Neural progenitor cell (in vitro differentiated cells): ENCODE measurements around the gene ROBO2. TPM values are rescaled to one million over a fixed set of nuclear protein-coding genes. Genes with fewer than 3 reads are reported as not detected.

Experiments
- DNase-seq: peaks from one replicate; pipeline ENCODE4 v3.0.0-alpha.2; 2016; ENCODE audit warnings: low spot score
- H2AFZ ChIP-seq: fragments of 200-600 bp; sonication (generic); replicated peaks from 2 replicates; pipeline ENCODE4 v1.6.1; 2016; ENCODE audit warnings: antibody characterized with exemption
- H3F3A ChIP-seq: fragments of 200-600 bp; sonication (generic); 2 replicates; pipeline ENCODE4 v1.6.1; 2016; ENCODE audit warnings: antibody characterized with exemption, low read depth
- H3K27ac ChIP-seq: fragments of 200-600 bp; sonication (generic); 2 replicates; pipeline ENCODE4 v1.5.1; 2016; ENCODE audit warnings: mild to moderate bottlenecking
- H3K27me3 ChIP-seq: fragments of 200-600 bp; sonication (generic); 2 replicates; pipeline ENCODE4 v1.6.1; 2016; ENCODE audit warnings: mild to moderate bottlenecking, moderate library complexity
- H3K36me3 ChIP-seq: fragments of 200-600 bp; sonication (generic); 2 replicates; pipeline ENCODE4 v1.5.1; 2016
- H3K4me1 ChIP-seq: fragments of 200-600 bp; sonication (generic); 2 replicates; pipeline ENCODE4 v1.6.1; 2016; ENCODE audit warnings: mixed run types
- H3K4me2 ChIP-seq: fragments of 200-600 bp; sonication (generic); 2 replicates; pipeline ENCODE4 v1.6.1; 2016
- H3K4me3 ChIP-seq: fragments of 200-600 bp; sonication (generic); 2 replicates; pipeline ENCODE4 v1.5.1; 2016
- H3K79me2 ChIP-seq: fragments of 200-600 bp; sonication (generic); 2 replicates; pipeline ENCODE4 v1.6.1; 2016; ENCODE audit warnings: low read depth
- H3K9ac ChIP-seq: fragments of 200-600 bp; sonication (generic); 2 replicates; pipeline ENCODE4 v1.6.1; 2016
- H3K9me3 ChIP-seq: fragments of 200-600 bp; sonication (generic); 2 replicates; pipeline ENCODE4 v1.5.1; 2016; ENCODE audit warnings: low read depth
- H4K20me1 ChIP-seq: fragments of 200-600 bp; sonication (generic); 2 replicates; pipeline ENCODE4 v1.6.1; 2016; ENCODE audit warnings: low read depth
- H3K27ac Mint-ChIP-seq: 3 replicates; pipeline ENCODE4 v1.8.0; 2021; ENCODE audit warnings: mixed read lengths
- H3K27me3 Mint-ChIP-seq: 2 replicates; pipeline ENCODE4 v1.8.0; 2022; ENCODE audit warnings: low read depth, mild to moderate bottlenecking, inconsistent platforms, moderate library complexity, mixed read lengths; ENCODE audit not compliant: insufficient read depth
- H3K36me3 Mint-ChIP-seq: 3 replicates; pipeline ENCODE4 v1.8.0; 2021; ENCODE audit warnings: mixed read lengths
- H3K4me1 Mint-ChIP-seq: 3 replicates; pipeline ENCODE4 v1.8.0; 2021; ENCODE audit warnings: mixed read lengths
- H3K4me3 Mint-ChIP-seq: 3 replicates; pipeline ENCODE4 v1.8.0; 2021; ENCODE audit warnings: mild to moderate bottlenecking, moderate library complexity, mixed read lengths
- H3K9me3 Mint-ChIP-seq: 3 replicates; pipeline ENCODE4 v1.8.0; 2020; ENCODE audit warnings: mixed read lengths
- EZH2 ChIP-seq: fragments of 200-600 bp; sonication (generic); IDR thresholded peaks from 2 replicates; pipeline ENCODE4 v1.6.1; 2017; ENCODE audit warnings: antibody characterized with exemption, mild to moderate bottlenecking, moderate library complexity
- EZH2phosphoT487 ChIP-seq: fragments of 200-600 bp; sonication (generic); IDR thresholded peaks from 2 replicates; pipeline ENCODE4 v1.6.1; 2017; ENCODE audit warnings: antibody characterized with exemption
- total RNA-seq: library from RNA; depleted of rRNA; stranded (reverse); fragments of >200 nt; gene quantifications from 2 replicates; pipeline ENCODE4 v1.2.3, GENCODE V29; 2015; ENCODE audit warnings: low replicate concordance
- TF ChIP-seq, protein P1 (sequence below): fragments of 200-600 bp; sonication (generic); IDR thresholded peaks from 2 replicates; pipeline ENCODE4 v1.5.1; 2017; ENCODE audit warnings: antibody characterized with exemption, mild to moderate bottlenecking

The ROBO2 gene
- total RNA-seq, 1 donor from 2014 or later: 15.0 TPM

DNA sequence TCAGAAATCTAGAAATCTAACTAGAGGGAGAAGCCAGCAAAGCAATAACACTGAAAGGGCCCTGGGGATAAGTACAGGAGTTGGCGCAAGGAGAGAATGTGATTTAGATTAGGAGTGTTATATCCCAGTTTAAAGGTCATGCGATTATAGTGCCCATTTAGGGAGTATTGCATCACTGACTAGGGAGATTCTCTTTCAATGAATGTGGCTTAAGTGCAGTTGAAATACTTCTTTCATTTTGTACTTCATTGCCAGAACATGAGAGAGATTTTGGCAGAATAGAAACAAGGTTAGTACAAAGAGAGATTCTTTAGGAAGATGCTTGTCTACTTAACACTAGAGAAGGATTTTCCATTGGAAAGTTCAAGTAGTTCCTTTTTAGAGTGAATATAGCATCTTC, 13.9 kb downstream of the ROBO2 start:
- Mint-ChIP-seq H3K36me3 (no peaks in the 10 kb centered on the region), H3K4me1 (peaks cover 62% of the 10 kb centered on the region), H3K27ac (peak overlapping the region; percentile 97), H3K27me3 (no peaks in the 10 kb centered on the region), H3K4me3 (peak overlapping the region; percentile 19), H3K9me3 (no peaks in the 10 kb centered on the region)
- H3K27me3 ChIP-seq: no peaks in the 10 kb centered on the region
- TF ChIP-seq EZH2phosphoT487 (no peak), EZH2 (no peak)
- TF ChIP-seq, protein P1, sequence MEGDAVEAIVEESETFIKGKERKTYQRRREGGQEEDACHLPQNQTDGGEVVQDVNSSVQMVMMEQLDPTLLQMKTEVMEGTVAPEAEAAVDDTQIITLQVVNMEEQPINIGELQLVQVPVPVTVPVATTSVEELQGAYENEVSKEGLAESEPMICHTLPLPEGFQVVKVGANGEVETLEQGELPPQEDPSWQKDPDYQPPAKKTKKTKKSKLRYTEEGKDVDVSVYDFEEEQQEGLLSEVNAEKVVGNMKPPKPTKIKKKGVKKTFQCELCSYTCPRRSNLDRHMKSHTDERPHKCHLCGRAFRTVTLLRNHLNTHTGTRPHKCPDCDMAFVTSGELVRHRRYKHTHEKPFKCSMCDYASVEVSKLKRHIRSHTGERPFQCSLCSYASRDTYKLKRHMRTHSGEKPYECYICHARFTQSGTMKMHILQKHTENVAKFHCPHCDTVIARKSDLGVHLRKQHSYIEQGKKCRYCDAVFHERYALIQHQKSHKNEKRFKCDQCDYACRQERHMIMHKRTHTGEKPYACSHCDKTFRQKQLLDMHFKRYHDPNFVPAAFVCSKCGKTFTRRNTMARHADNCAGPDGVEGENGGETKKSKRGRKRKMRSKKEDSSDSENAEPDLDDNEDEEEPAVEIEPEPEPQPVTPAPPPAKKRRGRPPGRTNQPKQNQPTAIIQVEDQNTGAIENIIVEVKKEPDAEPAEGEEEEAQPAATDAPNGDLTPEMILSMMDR: no peak
- no peaks in the 10 kb centered on the region for H3K79me2 ChIP-seq
- H3K9ac ChIP-seq: no peak overlapping the region
- peaks cover 47% of the 10 kb centered on the region for H3K4me1 ChIP-seq
- peaks cover 9% of the 10 kb centered on the region for H3F3A ChIP-seq
- no peaks in the 10 kb centered on the region for H4K20me1 ChIP-seq
- no peak overlapping the region for H3K27ac ChIP-seq
- no peaks in the 10 kb centered on the region for H3K36me3 ChIP-seq
- no peak overlapping the region for H2AFZ ChIP-seq
- no peak overlapping the region for H3K4me3 ChIP-seq
- H3K9me3 ChIP-seq: no peaks in the 10 kb centered on the region
- H3K4me2 ChIP-seq: no peak overlapping the region
- no peak for DNase-seq

DNA sequence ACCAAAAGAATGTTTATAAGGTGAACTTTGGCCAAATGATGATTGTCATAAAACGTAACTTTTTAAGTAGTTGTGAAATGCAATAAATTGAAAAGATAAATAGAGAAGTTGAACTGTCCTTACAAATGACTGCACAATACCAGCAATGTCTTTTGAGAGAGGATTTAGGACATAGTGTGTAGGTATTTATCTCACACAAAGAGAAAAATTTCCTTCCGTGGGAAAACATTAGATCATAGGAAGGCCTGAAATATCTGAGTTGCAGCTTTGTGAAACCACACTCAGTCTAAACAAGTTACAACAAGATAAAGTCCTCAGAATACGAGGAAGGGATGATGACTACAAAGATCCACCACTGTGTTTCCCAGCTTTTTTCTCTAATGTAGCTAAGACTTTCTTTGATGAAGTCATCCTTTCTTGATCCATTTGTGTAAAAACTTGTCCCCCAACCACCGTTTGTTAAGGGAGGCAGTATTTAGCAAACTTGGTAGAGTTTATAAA, 16.0 kb downstream of the ROBO2 start:
- Mint-ChIP-seq H3K27ac (peak overlapping the region; percentile 97), H3K4me3 (no peak overlapping the region), H3K4me1 (peaks cover 57% of the 10 kb centered on the region), H3K27me3 (peaks cover 3% of the 10 kb centered on the region), H3K9me3 (peaks cover 8% of the 10 kb centered on the region), H3K36me3 (peaks cover 13% of the 10 kb centered on the region)
- Histone ChIP-seq H3K36me3 (no peaks in the 10 kb centered on the region), H4K20me1 (no peaks in the 10 kb centered on the region), H3K27me3 (no peaks in the 10 kb centered on the region), H3F3A (peaks cover 9% of the 10 kb centered on the region), H3K9me3 (no peaks in the 10 kb centered on the region), H3K4me3 (no peak overlapping the region), H3K9ac (no peak overlapping the region), H3K27ac (peak overlapping the region; percentile 51), H3K4me1 (peaks cover 47% of the 10 kb centered on the region), H2AFZ (peak overlapping the region; percentile 46), H3K4me2 (peak overlapping the region; percentile 3), H3K79me2 (no peaks in the 10 kb centered on the region)
- DNase-seq: peak; percentile 24
- TF ChIP-seq, protein P1: no peak
- TF ChIP-seq EZH2 (no peak), EZH2phosphoT487 (no peak)

DNA sequence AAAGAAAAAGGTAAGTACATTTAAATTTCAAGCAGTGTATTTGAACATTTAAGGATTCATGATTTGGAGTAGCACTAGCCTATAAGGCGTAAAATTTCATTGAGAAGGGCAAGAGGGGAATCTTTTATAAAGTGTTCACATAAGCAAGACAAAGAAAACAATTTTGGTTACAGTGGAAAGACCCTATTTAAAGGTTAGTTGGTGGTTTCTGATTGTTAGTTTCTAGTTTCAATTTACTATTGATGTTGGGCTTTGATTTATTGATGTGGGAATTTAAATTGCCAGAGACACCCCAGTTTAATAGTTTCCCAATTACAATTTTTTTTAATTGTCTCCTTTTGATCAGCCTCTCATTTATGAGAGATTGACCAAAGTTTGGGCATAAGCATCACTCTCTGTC, 19.5 kb downstream of the ROBO2 start:
- Mint-ChIP-seq H3K4me3 (no peak overlapping the region), H3K4me1 (peaks cover 22% of the 10 kb centered on the region), H3K36me3 (peaks cover 22% of the 10 kb centered on the region), H3K9me3 (peaks cover 29% of the 10 kb centered on the region), H3K27ac (no peak overlapping the region), H3K27me3 (peaks cover 3% of the 10 kb centered on the region)
- Histone ChIP-seq H2AFZ (no peak overlapping the region), H3K4me2 (no peak overlapping the region), H3K9ac (no peak overlapping the region), H3K4me1 (peaks cover 16% of the 10 kb centered on the region), H3K79me2 (no peaks in the 10 kb centered on the region), H3K9me3 (no peaks in the 10 kb centered on the region), H4K20me1 (no peaks in the 10 kb centered on the region), H3F3A (no peaks in the 10 kb centered on the region), H3K36me3 (no peaks in the 10 kb centered on the region), H3K27me3 (no peaks in the 10 kb centered on the region), H3K4me3 (no peak overlapping the region), H3K27ac (no peak overlapping the region)
- TF ChIP-seq EZH2 (no peak), EZH2phosphoT487 (no peak)
- TF ChIP-seq, protein P1: no peak
- DNase-seq: no peak
